Measurements from ENCODE around the gene HTR3E.

DNA sequence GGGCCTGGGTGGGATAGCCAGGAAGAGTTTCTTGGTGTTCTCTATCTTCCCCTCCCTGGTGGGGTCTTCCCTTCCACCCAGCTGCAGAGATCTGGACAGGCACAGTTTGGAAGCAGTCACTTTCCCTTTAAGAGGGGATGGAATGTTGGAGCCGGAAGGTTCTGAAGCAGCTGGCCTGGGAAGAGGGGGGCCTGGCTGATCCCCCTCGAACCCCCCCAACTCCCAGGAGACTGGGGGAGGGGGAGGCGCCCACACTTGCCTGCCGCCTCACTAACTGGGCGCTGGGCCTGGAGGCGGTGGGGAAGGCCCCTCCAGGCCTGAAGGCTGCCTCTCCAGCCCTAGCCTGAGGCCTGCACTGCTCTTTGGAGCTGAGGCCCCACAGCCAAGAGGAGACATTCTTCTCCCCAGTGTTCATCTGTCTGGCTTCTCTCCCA, 59.7 kb downstream of the HTR3E start:
- TF ChIP-seq CTCF (IDR thresholded peaks at IDR 0.05) (no peak), EP300 (IDR thresholded peaks at IDR 0.05) (no peak)
